Adrenal gland (tissue), 5 donors: Measurements from ENCODE around the gene SUFU.

Experiments used
- POLR2A ChIP-seq, 2 donors: fragments of 450-650 bp; IDR thresholded peaks; one replicate each; pipeline ENCODE4 v1.6.1; 2017; ENCODE audit warnings: antibody characterized with exemption in 2 of 2, mild to moderate bottlenecking in 2 of 2, moderate library complexity in 1 of 2
- TF ChIP-seq, protein P1 (sequence below), 6 experiments: fragments of 450-650 bp in 4 of 6; fragments of 200-600 bp in 2 of 6; sonication (generic) in 1 of 6; IDR thresholded peaks; 1 replicate in 5 of 6; 2 replicates in 1 of 6; pipeline versions ENCODE4 v1.5.1 to v1.8.0; 2016 to 2021; ENCODE audit warnings: antibody characterized with exemption in 6 of 6, mild to moderate bottlenecking in 2 of 6, moderate library complexity in 1 of 6
- donor health status: DM: no; HTN: no; CAD: no.

DNA sequence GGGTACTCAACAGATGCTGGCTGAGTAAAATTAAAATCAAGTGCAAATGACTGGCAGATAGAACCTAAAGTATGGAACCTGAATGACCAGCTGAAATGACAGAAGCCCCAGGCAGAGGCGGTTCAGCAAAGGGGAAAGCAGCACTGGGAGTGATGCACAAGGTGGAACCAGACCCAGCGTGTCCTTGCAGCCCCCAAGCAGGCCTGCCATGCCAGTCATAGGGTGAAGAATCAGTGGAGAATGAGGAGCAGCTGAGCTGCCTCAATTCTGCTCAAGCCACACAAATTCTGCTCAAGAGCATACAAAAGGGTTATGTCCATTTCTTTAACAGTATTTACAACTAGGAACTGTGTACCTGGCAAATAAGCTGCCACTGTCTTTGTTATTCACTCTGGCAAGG, 10.0 kb upstream of the SUFU start:
- no peak for TF ChIP-seq POLR2A (IDR thresholded peaks at IDR 0.05)
- TF ChIP-seq, protein P1, sequence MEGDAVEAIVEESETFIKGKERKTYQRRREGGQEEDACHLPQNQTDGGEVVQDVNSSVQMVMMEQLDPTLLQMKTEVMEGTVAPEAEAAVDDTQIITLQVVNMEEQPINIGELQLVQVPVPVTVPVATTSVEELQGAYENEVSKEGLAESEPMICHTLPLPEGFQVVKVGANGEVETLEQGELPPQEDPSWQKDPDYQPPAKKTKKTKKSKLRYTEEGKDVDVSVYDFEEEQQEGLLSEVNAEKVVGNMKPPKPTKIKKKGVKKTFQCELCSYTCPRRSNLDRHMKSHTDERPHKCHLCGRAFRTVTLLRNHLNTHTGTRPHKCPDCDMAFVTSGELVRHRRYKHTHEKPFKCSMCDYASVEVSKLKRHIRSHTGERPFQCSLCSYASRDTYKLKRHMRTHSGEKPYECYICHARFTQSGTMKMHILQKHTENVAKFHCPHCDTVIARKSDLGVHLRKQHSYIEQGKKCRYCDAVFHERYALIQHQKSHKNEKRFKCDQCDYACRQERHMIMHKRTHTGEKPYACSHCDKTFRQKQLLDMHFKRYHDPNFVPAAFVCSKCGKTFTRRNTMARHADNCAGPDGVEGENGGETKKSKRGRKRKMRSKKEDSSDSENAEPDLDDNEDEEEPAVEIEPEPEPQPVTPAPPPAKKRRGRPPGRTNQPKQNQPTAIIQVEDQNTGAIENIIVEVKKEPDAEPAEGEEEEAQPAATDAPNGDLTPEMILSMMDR (IDR thresholded peaks at IDR 0.05) = no peak
